Measurements from ENCODE around the gene CHCHD6.

DNA sequence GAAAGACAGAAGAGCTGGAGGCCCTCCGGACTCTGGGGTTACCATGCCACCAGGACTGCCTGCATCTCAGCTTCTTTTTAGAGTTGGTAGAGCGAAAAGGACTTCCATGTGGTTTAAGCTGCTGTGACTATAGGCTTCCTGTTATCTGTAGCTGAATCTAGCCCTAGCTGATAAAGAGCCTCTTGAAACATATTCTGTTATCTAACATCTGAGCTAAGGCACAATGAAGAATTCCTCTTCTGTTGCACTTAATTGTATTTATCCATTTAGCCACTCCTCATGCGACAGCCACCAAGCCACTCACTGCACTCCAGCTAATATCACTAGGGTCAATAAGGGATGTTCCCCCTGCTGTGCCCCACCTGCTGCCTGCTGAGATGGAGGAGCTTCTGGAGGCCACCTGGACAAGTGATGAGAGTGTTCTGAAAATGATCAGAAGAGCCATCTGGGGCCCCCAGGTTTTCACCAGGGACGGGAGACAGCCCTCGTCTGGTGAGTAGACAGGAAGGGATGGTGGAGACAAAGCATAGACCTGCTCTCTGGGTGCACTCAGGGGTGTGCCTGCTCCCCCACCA is 184.2 kb downstream of the CHCHD6 start:
- TF ChIP-seq CTCF (IDR thresholded peaks at IDR 0.05 in 2 of 3, conservative IDR thresholded peaks at IDR 0.05 in 1 of 3; ENCODE audit: borderline replicate concordance in 1 of 3, insufficient read depth in 1 of 3, low read depth in 2 of 3, low read length in 2 of 3) (no peak), EZH2 (IDR thresholded peaks at IDR 0.05) (no peak), SP1 (IDR thresholded peaks at IDR 0.05; ENCODE audit: low read depth) (no peak), YY1 (IDR thresholded peaks at IDR 0.05; ENCODE audit: extremely low read depth, insufficient replicate concordance, low read depth, low read length) (no peak), CBX3 (IDR thresholded peaks at IDR 0.05; ENCODE audit: low read depth) (no peak), POLR2A (IDR thresholded peaks at IDR 0.05; ENCODE audit: borderline replicate concordance, extremely low read depth, insufficient read depth, insufficient read length) (no peak), RAD21 (IDR thresholded peaks at IDR 0.05; ENCODE audit: low read depth) (no peak), POLR2AphosphoS5 (IDR thresholded peaks at IDR 0.05; ENCODE audit: low read depth, low read length) (no peak), ZNF274 (IDR thresholded peaks at IDR 0.05; ENCODE audit: low read depth, low read length) (no peak)

All from HCT116 (cell line).